Suprapubic skin (tissue), 4 donors: ENCODE data around the gene CXXC5.

ENCODE experiments used
- CTCF ChIP-seq, 2 donors: fragments of 200-600 bp in 1 of 2; fragments of 450-650 bp in 1 of 2; sonication (generic) in 1 of 2; IDR thresholded peaks; one replicate each; pipeline ENCODE4 v1.5.1; 2016 to 2019; ENCODE audit warnings: antibody characterized with exemption in 2 of 2, mild to moderate bottlenecking in 1 of 2, moderate library complexity in 1 of 2
- POLR2A ChIP-seq, 2 donors: fragments of 450-650 bp; IDR thresholded peaks; one replicate each; pipeline ENCODE4 v1.6.1; 2017; ENCODE audit warnings: antibody characterized with exemption in 2 of 2, mild to moderate bottlenecking in 2 of 2, moderate library complexity in 2 of 2
- POLR2AphosphoS5 ChIP-seq, 3 donors: sonication (generic); formaldehyde crosslinking; IDR thresholded peaks; one replicate each; pipeline ENCODE4 v1.6.1; 2017; ENCODE audit warnings: antibody characterized with exemption in 3 of 3

- TF ChIP-seq POLR2A (IDR thresholded peaks at IDR 0.05) (no peak), CTCF (IDR thresholded peaks at IDR 0.05) (no peak), POLR2AphosphoS5 (IDR thresholded peaks at IDR 0.05) (no peak)
These were observed 36.2 kb upstream of the CXXC5 start for GRCh38 chr5:139611703-139612584.
